ENCODE data around the gene GP1BB.

The GP1BB gene

GRCh38 chr22:19756288-19757128 lies 33.2 kb downstream of the GP1BB start:
- peak; percentile 51 for DNase-seq (ENCODE audit: low spot score)

GRCh38 chr22:19757140-19757984 lies 34.0 kb downstream of the GP1BB start:
- DNase-seq (ENCODE audit: low spot score): peak; percentile 3

GRCh38 chr22:19757985-19758895 lies 34.9 kb downstream of the GP1BB start:
- no peak for DNase-seq (ENCODE audit: low spot score)

DNA sequence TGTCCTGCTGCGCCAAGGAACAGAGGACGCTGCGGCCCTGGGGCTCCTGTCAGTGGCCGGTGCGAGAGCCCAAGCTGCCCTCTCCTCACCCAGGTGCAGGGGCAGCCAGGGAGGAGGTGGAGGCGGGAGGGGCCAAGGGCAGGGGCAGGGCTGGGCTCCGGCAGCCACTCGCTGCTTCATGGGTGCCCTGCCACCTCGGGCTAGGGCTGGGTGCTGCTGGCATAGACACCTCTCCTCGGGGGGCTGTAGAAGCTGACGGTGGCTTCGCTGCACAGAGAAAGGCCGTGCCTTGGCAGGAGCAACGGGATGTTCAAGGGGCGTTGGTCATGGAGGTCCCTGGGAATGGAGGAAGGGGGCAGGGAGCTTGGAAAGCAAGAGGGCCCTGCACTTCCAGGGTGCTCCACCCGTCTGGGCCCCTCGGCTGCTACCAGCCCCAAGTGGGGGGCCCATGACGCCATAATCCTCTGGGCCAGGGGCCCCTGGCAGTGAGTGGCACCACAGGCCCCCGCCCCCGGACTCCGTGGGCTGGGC lies 35.6 kb downstream of the GP1BB start:
- DNase-seq (ENCODE audit: low spot score): no peak

DNA sequence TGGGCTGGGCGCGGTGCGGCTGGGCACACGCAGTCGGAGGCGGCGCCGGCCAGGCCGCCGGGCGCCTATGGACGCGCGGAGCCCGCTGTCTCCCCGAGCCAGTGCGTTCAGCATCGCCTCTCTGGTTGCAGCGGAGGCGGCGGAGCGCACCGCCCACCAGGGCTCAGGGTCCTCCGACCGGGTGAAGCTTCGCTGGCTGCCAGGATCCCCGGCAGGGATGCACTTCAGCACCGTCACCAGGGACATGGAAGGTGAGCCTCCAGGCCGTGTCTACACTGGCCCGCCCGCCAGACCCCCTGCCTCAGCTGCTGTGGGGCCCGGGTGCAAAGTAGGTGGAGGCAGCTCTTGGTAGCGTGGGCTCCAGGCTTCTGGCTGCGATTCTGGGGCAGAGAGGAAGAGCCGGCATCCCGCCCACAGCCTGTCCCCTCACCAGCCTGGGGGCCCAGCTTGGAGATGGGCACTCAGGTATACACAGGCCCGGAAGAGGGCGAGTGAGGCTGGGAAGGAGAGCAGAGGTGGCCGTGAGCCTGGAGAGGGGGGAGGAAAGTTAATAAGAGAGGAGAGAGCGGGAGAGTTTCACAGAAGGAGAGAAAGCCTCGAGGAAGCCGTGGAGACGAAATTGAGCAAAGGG lies 36.2 kb downstream of the GP1BB start:
- DNase-seq (ENCODE audit: low spot score): no peak

DNA sequence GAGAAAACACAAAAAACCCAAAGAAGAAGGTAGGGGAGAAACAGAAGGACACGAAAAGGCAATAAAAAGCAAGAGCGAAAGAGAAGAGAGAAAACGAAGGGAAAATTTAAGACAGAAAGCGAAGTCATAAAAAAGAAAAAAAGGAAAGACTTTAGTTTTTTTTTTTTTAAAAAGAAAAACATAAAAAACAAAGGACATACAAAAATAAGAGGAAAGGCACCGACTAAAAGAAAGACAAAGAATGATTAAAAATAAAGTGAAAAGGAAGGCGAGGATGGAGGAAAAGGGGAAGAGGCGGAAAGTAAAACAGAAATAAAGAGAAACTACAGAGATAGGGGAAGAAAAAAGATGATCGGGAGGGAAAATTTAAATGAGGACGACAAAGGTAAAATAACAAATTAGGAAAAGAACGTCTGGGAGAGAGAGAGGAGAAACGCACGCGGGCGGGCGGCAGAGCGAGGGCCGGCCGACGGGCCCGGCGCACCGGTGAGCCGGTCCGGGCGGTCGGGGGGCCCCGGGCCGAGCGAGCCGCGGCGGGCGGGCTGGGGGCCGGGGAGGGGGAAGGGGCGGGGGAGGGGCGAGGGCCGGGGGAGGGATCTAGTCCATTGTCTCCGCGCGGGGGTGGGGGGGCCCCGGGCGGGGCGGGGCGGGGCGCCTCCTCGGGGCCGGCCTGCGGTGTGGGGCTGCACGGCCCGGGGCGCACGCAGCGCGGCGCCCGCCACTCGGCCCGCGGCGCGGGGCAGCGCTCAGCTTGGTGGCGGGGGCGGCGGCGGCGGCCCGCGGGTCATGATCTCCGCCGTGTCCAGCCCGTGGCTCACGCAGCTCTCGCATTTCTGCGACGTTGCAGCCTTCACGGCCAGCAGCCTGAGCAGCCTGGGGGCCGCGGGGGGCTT lies 37.0 kb downstream of the GP1BB start, which contains the start of gene TBX1:
Gene TBX1, plus strand, starts transcription at position 721 of the 893 bp plus-strand sequence. Its CDS starts 66 bp downstream, at position 787.
- DNase-seq (ENCODE audit: low spot score): no peak

GRCh38 chr22:19760951-19761724 lies 37.8 kb downstream of the GP1BB start:
- no peak for DNase-seq (ENCODE audit: low spot score)

GRCh38 chr22:19761725-19762567 lies 38.6 kb downstream of the GP1BB start:
- no peak for DNase-seq (ENCODE audit: low spot score)

- DNase-seq (ENCODE audit: low spot score): no peak
Measured at GRCh38 chr22:19762568-19763457, 39.5 kb downstream of the GP1BB start.

DNA sequence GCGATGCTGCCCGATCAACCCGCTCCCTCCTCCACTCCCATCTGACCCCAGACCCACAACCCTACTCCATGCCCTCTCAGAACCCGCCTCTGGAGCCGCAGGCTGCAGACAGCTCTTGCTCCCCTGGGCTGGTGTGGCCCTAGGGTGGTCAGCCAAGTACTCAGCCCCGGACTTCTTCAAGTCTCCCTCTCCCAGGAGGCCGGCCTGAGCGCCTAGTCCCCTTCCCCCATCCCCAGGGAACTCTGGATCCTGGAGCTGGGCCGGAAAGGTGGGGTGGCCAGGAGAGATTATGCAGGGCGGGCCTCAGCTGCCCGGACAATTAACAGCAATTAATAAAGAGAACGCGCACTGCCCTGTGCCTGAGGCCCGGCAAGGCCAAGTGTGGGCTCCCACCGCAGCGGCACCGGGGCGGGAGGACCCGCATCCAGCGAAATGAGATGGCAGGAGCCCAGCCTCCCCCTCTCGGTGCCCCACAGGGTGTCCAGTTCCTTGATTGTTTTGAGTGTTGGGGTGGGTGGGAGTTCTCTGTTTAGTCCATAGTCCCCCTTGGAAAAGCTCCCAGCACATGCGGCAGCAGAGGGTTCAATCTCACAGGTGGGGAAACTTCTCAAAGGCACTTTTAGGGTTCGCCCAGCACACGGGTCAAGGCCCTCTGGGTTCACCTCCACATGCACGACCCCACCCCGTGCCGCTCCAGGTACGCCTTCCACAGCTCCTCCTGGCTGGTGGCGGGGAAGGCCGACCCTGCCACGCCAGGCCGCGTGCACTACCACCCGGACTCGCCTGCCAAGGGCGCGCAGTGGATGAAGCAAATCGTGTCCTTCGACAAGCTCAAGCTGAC lies 40.3 kb downstream of the GP1BB start:
- DNase-seq (ENCODE audit: low spot score): no peak

GRCh38 chr22:19764299-19764593 lies 40.9 kb downstream of the GP1BB start:
- no peak for DNase-seq (ENCODE audit: low spot score)

GRCh38 chr22:19764636-19765476 lies 41.5 kb downstream of the GP1BB start:
- no peak for DNase-seq (ENCODE audit: low spot score)

GRCh38 chr22:19765477-19766239 lies 42.3 kb downstream of the GP1BB start:
- no peak for DNase-seq (ENCODE audit: low spot score)

DNA sequence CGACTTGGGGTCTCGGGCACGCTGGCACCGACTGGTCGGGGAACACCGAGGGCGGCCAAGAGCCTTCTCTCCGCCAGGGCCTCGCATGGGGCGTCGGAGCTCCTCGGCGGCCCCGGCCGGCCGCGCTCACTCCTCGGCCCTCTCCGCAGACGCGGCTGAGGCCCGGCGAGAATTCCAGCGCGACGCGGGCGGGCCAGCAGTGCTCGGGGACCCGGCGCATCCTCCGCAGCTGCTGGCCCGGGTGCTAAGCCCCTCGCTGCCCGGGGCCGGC lies 42.8 kb downstream of the GP1BB start:
- no peak for DNase-seq (ENCODE audit: low spot score)
